ENCODE results near the gene OR10G7.

OR10G7 gene

GRCh38 chr11:124041254-124041653 lies at the start of gene OR10G7:
Gene OR10G7 (minus strand): TSS chr11:124041325. CDS start chr11:124039001, 2,324 bp downstream.
- DNase-seq, result no peak

- peak; percentile 19 for DNase-seq
Observed at GRCh38 chr11:124085997-124086846, 45.1 kb upstream of the OR10G7 start.

- DNase-seq, result peak; percentile 26
Observed at GRCh38 chr11:124085583-124085982, 44.5 kb upstream of the OR10G7 start.

- DNase-seq, result no peak
Observed at GRCh38 chr11:124082371-124082770, 41.2 kb upstream of the OR10G7 start.

- no peak for DNase-seq
Observed at GRCh38 chr11:124081483-124081882, 40.4 kb upstream of the OR10G7 start.

- no peak for DNase-seq
Observed at GRCh38 chr11:124080327-124081001, 39.3 kb upstream of the OR10G7 start.

- no peak for DNase-seq
Observed at GRCh38 chr11:124079631-124080326, 38.7 kb upstream of the OR10G7 start.

- no peak for DNase-seq
Observed at GRCh38 chr11:124078591-124078990, 37.5 kb upstream of the OR10G7 start.

GRCh38 chr11:124077266-124077665 lies 36.1 kb upstream of the OR10G7 start:
- DNase-seq, result no peak

- no peak for DNase-seq
Observed at GRCh38 chr11:124075841-124076651, 34.9 kb upstream of the OR10G7 start.

- DNase-seq, result no peak
Observed at GRCh38 chr11:124075492-124075840, 34.3 kb upstream of the OR10G7 start.

GRCh38 chr11:124074554-124074953 lies 33.4 kb upstream of the OR10G7 start:
- no peak for DNase-seq

GRCh38 chr11:124072147-124072546 lies 31.0 kb upstream of the OR10G7 start:
- no peak for DNase-seq

GRCh38 chr11:124071623-124071948 lies 30.5 kb upstream of the OR10G7 start:
- DNase-seq, result no peak

- peak; percentile 75 for DNase-seq
Observed at GRCh38 chr11:124070915-124071622, 29.9 kb upstream of the OR10G7 start.

GRCh38 chr11:124069429-124070401 lies 28.6 kb upstream of the OR10G7 start:
- peak; percentile 53 for DNase-seq

GRCh38 chr11:124068601-124069110 lies 27.5 kb upstream of the OR10G7 start:
- no peak for DNase-seq

GRCh38 chr11:124052966-124053365 lies 11.8 kb upstream of the OR10G7 start:
- no peak for DNase-seq

- DNase-seq, result no peak
Observed at GRCh38 chr11:124050748-124051147, 9.6 kb upstream of the OR10G7 start.

GRCh38 chr11:124043420-124043819 lies 2.3 kb upstream of the OR10G7 start:
- DNase-seq, result no peak

- no peak for DNase-seq
Observed at GRCh38 chr11:124039557-124039956, 1.6 kb downstream of the OR10G7 start.
